GM18508 (cell line): ENCODE results near the gene NF1.
"Not testable (repeated sequence)": the region's sequence is repeated elsewhere in the genome, so short reads cannot be mapped to it uniquely, and the experiment has no call there.

Experiments used
- ATAC-seq: cut with Tn5 transposase; IDR thresholded peaks from one replicate; pipeline ENCODE4 v1.9.1; 2021; ENCODE audit warnings: moderate number of reproducible peaks; ENCODE audit not compliant: insufficient read depth, unreplicated experiment

NF1 gene

GRCh38 chr17:31318851-31319661, 224.3 kb downstream of the NF1 start:
- no peak for ATAC-seq

DNA sequence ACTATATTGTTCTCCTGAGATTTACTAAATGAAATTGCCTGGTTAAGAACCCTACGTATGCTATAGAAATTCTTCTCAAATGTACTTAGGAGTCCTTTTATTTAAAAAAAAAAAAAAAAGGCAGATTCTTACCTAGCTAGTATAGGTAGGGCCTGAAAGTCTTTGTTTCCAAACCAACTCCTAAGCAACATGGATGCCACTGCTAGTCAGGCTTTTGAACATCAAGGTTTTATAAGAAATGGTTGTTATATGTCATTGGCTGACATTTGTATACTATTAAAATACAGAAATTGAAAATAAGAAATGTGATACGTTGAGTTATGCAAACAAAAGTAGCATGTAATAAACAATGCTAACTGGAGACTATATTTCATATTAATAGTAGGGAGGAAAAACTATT, 225.5 kb downstream of the NF1 start:
- no peak for ATAC-seq

DNA sequence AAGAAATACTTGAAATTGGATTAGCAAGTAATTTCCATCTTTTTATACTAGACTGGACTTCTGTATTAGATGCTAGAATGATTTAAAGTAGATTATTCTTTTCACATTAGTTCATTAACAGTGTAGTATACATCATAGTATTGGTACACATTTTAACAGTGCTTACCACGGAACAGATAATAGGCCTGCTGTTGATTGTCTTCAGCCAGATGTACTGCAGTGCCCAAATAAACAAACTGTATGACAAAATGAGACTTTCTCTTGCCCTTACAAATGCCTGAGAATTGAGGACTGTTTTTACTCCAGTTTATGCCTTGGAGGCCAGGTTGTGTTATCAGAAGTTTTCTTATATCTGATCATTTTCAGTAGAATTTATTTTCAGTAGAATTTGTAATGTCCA, 226.0 kb downstream of the NF1 start:
- ATAC-seq: no peak

GRCh38 chr17:31321481-31321880, 226.7 kb downstream of the NF1 start, which contains the start of gene EVI2A:
Gene EVI2A (minus strand): TSS chr17:31321622. CDS start chr17:31319013, 2,609 bp downstream.
- no peak for ATAC-seq

DNA sequence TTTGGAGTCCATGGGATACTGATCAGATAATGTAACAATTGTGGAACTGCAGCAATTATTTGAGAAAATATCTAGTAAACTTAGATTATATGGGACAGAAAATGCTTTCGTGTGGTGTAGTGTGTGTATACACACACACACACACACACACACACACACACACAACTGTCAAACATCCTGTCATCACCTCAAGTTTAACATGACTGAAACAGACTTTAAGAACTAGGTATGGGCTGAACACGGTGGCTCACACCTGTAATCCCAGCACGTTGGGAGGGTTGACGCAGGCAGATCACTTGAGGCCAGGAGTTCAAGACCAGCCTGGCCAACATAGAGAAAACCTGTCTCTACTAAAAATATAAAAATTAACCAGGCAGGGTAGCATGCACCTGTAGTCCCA, 227.2 kb downstream of the NF1 start:
- ATAC-seq: no peak

DNA sequence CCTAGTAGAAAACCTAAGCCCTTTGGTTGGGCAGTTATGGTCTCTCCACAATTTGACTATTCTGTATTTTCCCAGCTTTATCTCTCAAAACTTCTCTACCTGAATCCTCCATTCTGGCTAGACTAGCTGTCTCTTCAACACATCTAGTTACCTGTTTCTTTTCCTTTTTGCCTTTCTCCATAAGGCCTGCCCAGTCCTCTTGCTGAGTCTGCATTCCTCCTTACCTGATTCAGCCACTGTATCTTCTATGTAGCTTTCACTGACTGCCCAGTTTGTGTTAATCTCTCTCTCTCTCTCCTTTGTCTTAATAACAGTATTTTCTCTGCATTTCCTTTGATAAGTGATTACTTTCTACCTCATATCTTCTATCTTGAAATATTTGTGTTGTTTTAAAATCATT, 228.8 kb downstream of the NF1 start:
- ATAC-seq: no peak

DNA sequence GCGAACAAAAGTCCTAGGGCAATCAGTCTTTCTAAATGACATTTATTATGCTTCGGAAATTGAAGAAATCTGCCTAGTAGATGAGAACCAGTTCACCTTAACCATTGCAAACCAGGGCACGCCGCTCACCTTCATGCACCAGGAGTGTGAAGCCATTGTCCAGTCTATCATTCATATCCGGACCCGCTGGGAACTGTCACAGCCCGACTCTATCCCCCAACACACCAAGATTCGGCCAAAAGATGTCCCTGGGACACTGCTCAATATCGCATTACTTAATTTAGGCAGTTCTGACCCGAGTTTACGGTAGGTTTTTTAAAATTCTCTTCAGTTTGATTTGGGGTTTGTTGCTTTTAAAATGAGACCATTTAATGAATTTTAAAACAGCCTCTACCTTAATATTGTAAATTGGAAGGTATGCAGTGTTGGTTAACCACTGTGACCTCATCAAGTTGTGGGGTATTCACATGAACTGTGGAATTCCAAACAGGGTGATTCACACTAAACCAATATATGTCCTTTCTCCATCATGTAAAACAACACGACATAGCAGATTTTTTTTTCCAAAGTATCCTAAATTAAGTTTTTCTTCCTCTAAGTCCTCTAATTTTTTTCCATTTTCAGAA, 232.9 kb downstream of the NF1 start:
- no peak for ATAC-seq

- no peak for ATAC-seq
Observed at GRCh38 chr17:31328160-31328535, 233.4 kb downstream of the NF1 start.

GRCh38 chr17:31329221-31329620, 234.4 kb downstream of the NF1 start:
- no peak for ATAC-seq

- ATAC-seq: no peak
Observed at GRCh38 chr17:31339906-31340661, 245.3 kb downstream of the NF1 start.

DNA sequence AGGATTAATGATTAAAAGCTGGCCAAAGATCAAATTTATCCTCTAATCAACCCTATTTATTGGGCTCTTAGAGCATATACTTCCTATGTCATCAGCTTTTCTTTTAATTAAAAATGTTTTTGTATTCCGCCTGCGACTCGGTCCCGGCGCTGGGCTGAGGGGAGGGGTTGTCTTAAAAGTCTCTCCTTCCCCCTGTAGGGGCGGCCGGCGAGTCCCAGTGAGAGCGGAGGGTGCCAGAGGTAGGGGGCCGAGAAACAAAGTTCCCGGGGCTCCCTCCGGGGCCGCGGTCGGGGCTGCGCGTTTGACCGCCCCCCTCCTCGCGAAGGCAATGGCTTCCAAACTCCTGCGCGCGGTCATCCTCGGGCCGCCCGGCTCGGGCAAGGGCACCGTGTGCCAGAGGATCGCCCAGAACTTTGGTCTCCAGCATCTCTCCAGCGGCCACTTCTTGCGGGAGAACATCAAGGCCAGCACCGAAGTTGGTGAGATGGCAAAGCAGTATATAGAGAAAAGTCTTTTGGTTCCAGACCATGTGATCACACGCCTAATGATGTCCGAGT, 250.5 kb downstream of the NF1 start:
- not testable (repeated sequence) for ATAC-seq

DNA sequence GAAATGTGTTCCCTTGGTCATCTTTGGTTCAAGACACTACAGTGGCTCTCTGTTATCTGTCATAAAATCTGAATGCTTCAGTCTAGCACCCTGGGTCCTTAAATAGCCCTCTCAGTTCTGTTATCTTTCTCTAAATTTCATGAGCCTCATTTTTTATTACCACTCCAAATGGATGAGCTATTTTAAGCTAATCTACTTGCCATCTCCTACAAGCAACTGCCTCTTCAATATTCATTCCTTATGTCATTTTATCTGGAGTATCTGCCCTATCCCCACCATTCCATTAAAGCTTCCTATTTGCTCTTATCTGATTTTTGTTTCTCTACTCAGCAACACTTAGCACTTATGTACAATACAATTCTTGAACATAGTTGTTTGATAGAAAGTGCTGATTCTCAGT, 254.7 kb downstream of the NF1 start:
- ATAC-seq: no peak

DNA sequence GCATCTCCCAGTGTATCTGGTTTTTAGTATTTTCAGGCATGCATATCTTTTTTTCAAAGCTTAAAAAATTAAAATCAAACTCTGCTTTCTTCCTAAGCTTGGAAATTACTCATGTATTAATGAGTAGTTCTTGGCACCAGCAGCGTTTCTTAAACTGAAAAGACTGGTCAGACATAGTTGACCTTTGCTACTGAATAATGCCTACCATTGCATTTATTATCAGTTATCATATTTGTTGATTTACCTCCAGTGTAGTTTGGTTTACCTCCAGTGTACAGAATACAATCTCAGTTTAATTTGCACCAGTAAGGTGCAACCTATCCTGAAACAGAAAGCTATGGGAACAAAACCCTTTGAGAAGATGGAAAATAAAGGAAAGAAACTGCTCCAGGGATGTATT, 261.2 kb downstream of the NF1 start:
- no peak for ATAC-seq

- no peak for ATAC-seq
Observed at GRCh38 chr17:31357091-31357490, 262.3 kb downstream of the NF1 start.

GRCh38 chr17:31357839-31358394, 263.1 kb downstream of the NF1 start:
- ATAC-seq: no peak

DNA sequence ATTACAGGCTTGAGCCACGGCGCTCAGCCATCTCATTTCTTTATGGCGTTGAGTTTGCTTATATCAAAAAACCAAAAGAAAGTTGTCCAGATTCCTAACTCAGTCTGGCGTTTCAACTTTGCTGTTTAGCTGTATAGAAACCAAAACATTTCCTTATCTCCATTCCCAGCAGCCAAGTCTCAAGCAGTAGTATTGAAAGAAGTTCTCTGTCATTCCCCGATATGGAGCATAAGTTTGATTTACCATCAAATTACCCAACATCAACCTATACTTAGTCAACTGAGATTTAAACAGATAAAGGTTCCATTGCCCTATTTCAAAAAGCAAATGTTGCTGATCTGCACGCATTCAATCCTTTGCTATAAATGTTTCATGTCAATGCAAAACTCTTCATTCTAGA, 269.2 kb downstream of the NF1 start:
- no peak for ATAC-seq

DNA sequence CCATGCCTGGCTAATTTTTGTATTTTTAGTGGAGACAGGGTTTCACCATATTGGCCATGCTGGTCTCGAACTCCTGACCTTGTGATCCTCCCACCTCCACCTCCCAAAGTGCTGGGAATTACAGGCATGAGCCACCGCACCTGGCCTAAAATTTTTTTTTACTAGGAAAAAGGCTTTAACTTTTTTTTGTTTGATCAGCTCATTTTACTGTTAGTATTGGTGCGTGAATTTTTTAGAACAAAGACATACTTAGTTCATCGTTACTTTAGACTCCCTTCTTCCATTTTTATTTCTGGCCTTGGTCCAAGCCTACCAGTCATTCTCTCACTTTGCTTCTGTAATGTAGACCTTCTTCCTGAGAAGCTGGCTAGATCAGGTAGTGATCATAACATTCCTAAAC, 271.3 kb downstream of the NF1 start:
- ATAC-seq: no peak

DNA sequence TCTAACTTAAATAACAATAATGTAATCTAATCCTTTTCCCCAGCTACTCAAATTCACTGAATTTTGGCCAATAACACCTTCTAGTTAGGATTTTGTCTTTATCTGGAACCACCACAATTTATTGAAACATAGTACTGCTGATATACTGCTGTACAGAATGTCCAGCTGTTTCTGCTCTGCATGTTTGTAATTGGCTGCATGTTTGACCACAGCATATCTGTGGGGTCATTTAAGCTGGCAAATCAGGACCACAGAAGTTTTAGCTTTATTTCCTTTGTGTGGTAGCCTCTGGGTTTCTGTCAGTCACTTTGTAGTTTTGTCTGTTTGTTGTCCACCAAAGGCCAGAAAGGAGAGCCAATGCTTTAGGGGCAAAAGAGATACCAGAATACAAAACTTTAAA, 274.5 kb downstream of the NF1 start:
- no peak for ATAC-seq

DNA sequence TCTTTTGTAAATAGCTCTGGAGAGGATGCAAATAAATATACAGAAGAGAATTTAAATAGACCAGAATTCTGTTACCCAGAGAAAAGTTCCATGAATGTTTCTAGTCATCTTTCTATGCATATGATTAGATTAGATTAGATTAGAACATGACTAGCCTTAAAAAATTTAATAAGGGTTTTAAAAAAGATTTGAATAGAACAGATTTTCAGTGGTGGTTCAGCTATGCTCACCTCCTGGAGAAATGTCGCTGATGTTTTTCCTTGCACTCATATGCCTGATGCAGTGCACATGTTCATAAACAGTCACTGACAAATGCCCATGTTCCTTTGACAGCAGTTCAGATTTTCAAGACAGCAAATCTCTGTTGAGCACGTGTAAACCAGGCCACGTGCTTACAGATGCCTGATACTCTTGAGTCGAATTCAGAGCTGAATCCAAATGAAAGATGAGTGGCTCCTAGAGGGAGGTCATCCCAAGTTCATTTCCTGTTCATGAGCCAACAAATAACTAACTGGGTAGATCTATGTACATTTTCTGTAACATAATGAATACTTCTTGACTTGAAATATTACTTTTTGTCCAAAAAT, 276.8 kb downstream of the NF1 start:
- no peak for ATAC-seq
